ENCODE measurements around the gene SPRYD4.

GRCh38 chr12:56425193-56425592 lies 43.2 kb upstream of the SPRYD4 start:
- no peak for TF ChIP-seq ARID2 (IDR thresholded peaks at IDR 0.05)
- no peak for TF ChIP-seq EP300 (IDR thresholded peaks at IDR 0.05; ENCODE audit: low read length)
- no peak for TF ChIP-seq SIN3B (IDR thresholded peaks at IDR 0.05; ENCODE audit: low read depth)
- no peak for TF ChIP-seq SMAD1 (IDR thresholded peaks at IDR 0.05; ENCODE audit: low read depth, low read length, partially characterized antibody)
- TF ChIP-seq MTA3 (IDR thresholded peaks at IDR 0.05; ENCODE audit: borderline replicate concordance), result no peak
- no peak for TF ChIP-seq HNRNPUL1 (IDR thresholded peaks at IDR 0.05; ENCODE audit: low read length)
- no peak for TF ChIP-seq PHF20 (IDR thresholded peaks at IDR 0.05; ENCODE audit: partially characterized antibody)
- TF ChIP-seq HDGF (IDR thresholded peaks at IDR 0.05), result no peak
- no peak for TF ChIP-seq MBD1 (CRISPR knock-in tag; IDR thresholded peaks at IDR 0.05)
- no peak for TF ChIP-seq ZNF274 (IDR thresholded peaks at IDR 0.05; ENCODE audit: borderline replicate concordance, low read depth, low read length)
- no peak for TF ChIP-seq GTF3C2 (IDR thresholded peaks at IDR 0.05; ENCODE audit: borderline replicate concordance, extremely low read depth, insufficient read length)
- TF ChIP-seq MCM5 (IDR thresholded peaks at IDR 0.05; ENCODE audit: low read depth), result no peak
- TF ChIP-seq ARNT (IDR thresholded peaks at IDR 0.05), result no peak
- no peak for TF ChIP-seq JUND (IDR thresholded peaks at IDR 0.05; ENCODE audit: borderline replicate concordance, low read depth, low read length)
- TF ChIP-seq JUND (tag; IDR thresholded peaks at IDR 0.05; ENCODE audit: borderline replicate concordance, low read depth, low read length), result no peak

Measured in K562 (cell line).